ENCODE measurements around the gene MTHFD1L.

MTHFD1L gene

GRCh38 chr6:151021896-151022295, 156.4 kb downstream of the MTHFD1L start:
- peak; percentile 28 for DNase-seq

GRCh38 chr6:151022492-151022891, 157.0 kb downstream of the MTHFD1L start:
- no peak for DNase-seq

DNA sequence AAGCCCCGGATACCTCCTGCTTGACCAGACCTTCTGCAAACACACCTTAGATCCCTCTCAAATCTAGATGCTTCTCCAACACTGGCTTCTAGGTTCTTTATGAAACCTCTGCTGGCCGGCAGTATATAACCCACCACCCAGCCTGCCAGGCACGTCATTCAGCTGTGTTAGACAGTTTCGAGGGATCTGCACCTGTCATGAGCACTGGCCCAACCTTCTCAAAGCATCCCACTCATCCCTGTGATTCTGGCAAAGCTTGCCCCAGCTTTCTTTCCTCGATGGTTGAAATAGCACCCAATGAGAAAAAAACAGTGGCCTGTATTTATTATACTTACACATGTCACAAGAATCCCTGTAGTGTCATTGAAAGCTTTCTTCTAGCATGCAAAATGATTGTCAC, 157.8 kb downstream of the MTHFD1L start:
- DNase-seq: no peak

GRCh38 chr6:151024597-151024996, 159.1 kb downstream of the MTHFD1L start:
- DNase-seq: no peak

- no peak for DNase-seq
Measured at GRCh38 chr6:151025076-151025475, 159.6 kb downstream of the MTHFD1L start.

DNA sequence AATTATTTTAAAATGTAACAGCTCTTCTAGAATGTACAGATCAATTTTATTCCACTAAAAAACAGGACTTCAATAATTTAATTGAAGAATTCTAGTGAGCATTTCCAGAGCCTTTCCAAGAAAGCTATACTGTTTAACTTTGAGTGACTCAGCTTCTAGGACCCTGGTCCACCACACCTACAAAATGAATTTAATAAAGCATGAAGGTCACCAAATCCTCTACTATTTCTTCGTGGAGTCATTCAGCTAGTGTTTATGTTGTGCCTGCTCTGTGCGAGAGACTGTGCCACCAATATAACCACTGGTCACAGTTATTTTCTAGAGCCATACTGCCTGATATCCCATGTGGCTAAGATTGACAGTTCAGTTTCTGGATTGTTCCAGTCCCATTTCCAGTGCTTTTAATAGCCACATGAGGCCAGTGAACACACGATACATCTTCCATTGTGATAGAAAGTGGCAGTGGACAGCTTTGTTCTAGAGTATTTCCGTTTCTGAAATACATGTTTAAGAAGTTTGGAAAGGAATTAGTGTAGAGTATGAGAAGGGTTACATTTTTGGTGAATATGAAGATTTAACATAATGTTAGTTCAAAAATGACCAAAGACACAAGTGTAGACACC, 160.7 kb downstream of the MTHFD1L start:
- DNase-seq: no peak

DNA sequence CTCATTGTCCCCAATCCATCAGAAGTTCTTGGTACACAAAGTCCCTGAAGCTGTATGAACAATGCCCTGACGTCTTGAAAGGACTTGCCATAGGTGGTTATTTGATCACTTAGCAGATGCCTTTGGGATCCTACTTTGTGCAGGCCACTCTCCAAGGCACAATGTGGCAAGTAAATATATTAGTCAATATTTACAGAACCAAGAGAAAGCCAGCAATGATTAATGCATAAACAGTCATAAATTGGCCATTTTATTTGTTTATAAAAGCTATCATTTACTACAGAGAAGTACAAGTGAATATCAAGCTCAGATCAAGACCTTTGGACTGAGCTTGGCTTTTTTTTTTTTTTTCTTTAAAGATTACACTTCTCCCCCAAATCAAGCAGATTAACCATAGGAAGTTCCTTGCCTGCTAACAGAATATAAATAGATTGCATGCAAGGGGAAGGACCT, 161.8 kb downstream of the MTHFD1L start:
- DNase-seq: no peak

DNA sequence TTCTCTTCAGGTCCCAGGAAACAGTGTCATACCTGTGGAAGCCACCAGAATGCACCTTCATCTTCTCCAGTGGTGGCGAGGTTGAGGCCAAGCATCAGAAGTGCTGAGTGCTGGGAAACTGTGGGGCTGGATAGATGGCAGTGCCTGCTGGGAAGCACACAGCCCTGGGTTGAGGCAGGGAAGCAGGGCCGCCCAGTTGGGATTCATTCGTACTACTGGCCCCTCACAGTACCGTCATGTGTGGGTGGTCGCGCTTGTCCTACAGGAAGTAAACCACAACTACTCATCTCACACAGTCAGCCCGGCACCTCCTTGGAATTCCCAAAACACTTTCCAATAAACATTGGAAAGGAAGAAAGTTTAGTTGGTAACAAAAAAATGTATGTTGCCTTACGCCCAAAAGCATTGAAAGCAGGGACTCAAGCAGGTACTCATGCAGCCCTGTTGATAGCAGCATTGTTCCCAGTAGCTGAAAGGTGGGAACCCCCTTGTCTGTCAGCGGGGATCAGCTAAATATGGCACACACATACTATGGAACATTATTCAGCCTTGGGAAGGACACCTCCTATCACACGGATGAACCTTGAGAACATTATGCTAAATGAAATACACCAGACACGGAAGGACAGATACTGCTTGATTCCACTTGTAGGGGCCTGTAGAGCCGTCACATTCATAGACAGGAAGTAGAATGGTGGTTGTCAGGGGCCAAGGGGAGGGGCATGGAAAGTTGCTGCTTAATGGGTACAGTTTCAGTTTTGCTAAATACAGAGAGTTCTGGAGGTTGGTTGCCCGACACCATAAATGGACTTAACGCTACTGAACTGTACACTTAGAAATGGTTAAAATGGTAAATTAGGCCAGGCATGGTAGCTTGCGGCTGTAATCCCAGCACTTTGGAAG, 162.7 kb downstream of the MTHFD1L start:
- no peak for DNase-seq

DNA sequence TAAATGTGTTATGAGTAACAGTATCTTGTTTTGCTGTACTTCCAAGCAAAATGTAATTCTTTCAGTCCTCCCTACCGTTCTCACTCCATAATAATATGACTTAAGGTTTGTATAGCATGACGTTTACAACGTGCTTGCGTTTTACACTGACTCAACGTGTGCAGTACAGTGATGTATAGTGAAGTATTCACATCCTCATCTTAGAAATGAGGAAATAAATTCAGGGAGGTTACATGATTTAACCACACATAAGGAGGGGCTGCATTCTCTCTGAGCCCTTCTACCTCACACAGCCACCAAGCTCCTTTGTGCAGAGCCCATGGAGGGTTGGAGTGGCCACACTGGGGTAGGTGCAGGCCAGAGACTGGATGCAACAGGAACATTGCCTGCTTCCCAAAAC, 164.5 kb downstream of the MTHFD1L start:
- DNase-seq: no peak

DNA sequence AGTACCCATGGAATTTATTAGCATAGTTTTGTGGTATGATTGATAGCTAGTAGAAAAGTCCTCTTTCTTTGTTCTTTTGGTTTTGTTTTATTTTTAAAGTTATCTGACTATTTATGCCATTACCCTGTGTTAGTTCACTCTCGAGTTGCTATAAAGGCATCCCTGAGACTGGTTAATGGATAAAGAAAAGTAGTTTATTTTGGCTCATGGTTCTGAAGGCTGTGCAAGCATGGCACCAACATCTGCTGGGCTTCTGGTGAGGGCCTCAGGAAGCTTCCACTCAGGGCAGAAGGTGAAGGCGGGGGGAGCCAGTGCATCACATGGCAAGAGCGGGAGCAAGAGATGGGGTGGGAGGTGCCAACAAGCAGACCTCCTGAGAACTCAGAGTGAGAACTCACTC, 166.5 kb downstream of the MTHFD1L start:
- no peak for DNase-seq

- no peak for DNase-seq
Measured at GRCh38 chr6:151034825-151035781, 169.6 kb downstream of the MTHFD1L start.

- peak; percentile 90 for DNase-seq
Measured at GRCh38 chr6:151036211-151036721, 170.8 kb downstream of the MTHFD1L start.

DNA sequence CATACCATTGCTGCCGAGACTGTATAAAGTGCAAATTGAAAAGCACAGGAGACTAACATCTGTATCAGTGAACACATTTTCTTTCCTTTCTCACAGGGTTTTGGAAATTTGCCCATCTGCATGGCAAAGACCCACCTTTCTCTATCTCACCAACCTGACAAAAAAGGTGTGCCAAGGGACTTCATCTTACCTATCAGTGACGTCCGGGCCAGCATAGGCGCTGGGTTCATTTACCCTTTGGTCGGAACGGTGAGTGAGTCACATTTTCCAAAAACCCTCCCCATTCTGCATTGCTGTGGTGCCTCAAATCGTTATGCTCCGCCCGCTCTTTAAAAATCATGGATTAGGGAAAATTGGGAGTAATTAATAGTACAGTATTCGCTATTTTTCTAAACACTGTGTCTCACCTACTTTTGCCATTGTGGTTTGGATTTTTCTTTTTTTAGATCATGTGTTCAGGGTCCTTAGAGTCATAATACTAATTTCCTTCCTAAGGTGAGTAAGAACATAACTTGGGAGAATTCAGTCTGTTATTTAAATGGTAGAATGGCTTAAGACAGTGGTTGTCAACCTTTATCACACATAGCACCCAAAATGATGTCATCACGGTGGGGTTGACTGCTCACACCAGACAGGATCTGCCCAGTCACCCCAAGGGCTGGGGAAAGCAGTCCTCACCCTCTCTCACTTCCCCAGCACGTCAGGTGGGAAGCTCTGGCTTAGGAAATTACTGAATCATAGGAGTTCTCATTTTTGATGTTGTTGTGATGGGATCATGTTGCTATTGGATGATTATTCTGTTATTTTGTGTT, 171.6 kb downstream of the MTHFD1L start:
- DNase-seq: no peak

GRCh38 chr6:151038616-151039015, 173.1 kb downstream of the MTHFD1L start:
- DNase-seq: no peak

GRCh38 chr6:151040888-151041521, 175.5 kb downstream of the MTHFD1L start:
- peak; percentile 99 for DNase-seq

DNA sequence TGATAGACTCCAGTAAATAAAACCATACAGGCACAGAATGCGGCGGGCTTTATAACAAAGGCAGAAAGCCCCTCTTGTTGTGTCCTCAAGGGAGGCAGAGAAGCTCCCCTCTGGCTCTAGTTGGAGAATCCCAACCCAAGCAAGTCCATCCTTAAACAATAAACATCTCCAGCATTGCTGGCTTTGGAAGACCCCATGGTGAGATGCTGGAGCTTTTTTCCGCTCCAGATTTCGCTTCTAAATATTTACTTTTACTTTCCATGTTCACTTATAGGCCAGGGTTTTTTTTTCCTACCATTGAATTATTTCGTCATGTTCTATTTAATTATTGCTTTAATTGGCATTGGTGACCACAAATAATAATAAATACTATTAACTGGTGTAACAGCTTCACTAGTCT, 176.2 kb downstream of the MTHFD1L start:
- DNase-seq: no peak

DNA sequence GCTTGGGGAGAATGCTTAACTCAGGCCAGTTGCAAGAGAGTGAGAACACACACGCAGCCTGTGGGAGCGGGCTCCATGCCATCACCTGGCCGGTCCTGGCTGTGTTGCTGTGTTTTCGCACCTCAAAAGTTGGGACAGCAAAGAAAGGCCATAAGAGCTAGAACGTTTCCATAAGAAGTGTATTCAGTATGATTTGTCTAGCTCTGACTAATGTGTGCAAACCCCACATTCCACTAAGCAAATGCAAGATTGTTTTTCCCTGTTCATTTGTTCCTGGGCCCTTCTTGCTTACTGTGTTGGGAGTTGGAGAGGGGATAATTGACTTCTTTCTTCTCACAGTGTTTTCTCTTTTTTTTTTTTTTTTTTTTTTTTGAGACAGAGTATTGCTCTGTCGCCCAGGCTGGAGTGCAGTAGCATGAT, 177.4 kb downstream of the MTHFD1L start:
- peak; percentile 59 for DNase-seq

GRCh38 chr6:151043944-151044343, 178.4 kb downstream of the MTHFD1L start:
- no peak for DNase-seq

DNA sequence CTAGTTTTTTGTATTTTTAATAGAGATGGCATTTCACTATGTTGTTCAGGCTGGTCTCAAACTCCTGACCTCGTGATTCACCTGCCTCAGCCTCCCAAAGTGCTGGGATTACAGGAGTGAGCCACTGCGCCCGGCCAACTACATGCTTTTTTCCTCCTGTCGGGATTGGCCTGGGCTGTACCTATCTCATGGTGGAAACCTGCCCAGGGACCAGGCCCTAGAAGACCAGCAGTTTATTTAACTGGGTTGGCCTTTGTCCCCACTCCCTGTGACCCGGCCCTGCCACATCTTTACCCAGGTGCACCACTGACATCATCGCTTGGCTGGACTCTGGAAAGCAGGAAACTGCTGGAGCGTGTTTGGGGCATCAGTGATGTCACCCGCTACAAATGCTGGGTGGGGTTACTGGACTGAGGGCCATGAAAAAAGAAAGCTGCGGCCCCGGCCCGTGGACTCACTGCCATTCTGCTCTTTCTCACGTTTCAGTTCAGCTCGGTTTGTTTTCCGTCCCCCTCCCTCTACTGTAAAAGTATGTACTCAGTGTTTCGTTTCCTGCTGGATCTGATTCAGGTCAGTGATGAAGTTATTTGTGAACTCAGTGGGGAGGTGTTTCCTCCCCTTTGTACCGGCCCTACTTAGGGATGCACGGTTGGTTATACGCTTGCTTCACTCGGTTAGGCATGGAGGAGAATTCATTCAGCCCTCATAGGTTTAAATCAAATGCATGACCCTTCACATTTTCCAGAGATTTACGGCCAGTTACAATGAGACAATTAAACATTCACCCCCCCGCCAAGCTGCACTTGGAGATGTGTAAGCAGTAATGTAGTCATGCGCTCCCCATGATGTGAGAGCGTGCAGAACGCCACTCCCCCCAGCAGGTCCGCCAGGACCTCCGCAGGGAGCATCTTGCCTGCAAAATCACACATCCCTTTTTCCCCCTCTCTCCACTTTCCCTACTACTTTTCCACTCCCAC, 179.3 kb downstream of the MTHFD1L start:
- DNase-seq: peak; percentile 89
